ENCODE results near the gene ERAP2. TPM values are rescaled to one million over a fixed set of nuclear protein-coding genes. Genes with fewer than 3 reads are reported as not detected.

Gene ERAP2
- total and polyA plus RNA-seq, 10 of the 15 experiments (the other 5 are each of a cell fraction or from before 2014, with no cell fraction given): 4.0 to 28.7 (median 11.7) TPM

- peak; percentile 65 for TF ChIP-seq MEF2A (IDR thresholded peaks at IDR 0.05; ENCODE audit: insufficient read depth, low read depth, low read length)
- no peak for TF ChIP-seq MYB (IDR thresholded peaks at IDR 0.05; ENCODE audit: borderline replicate concordance, low read depth, low read length)
- no peak for TF ChIP-seq STAT1 (conservative IDR thresholded peaks at IDR 0.05)
- peak; percentile 93 for TF ChIP-seq MTA2 (IDR thresholded peaks at IDR 0.05; ENCODE audit: low read depth)
- no peak for TF ChIP-seq TBL1XR1 (IDR thresholded peaks at IDR 0.05; ENCODE audit: low read depth, low read length)
- TF ChIP-seq ZNF24 (IDR thresholded peaks at IDR 0.05): peak; percentile 64
- 0 out of 2 replicates have a peak, but pooled peaks have one; percentile 7 for TF ChIP-seq PRDM15 (CRISPR knock-in tag; IDR thresholded peaks at IDR 0.05)
- TF ChIP-seq RFX5 (IDR thresholded peaks at IDR 0.05; ENCODE audit: low read depth, low read length): no peak
- peak; percentile 81 for TF ChIP-seq PKNOX1 (IDR thresholded peaks at IDR 0.05)
- TF ChIP-seq SPI1 (IDR thresholded peaks at IDR 0.05; ENCODE audit: borderline replicate concordance, insufficient read depth, low read depth, low read length): peak; percentile 99
- TF ChIP-seq POU2F2 (IDR thresholded peaks at IDR 0.05; ENCODE audit: borderline replicate concordance, low read depth, low read length): peak; percentile 60
- no peak for TF ChIP-seq KDM1A (IDR thresholded peaks at IDR 0.05; ENCODE audit: borderline replicate concordance)
- TF ChIP-seq POLR2AphosphoS2 (IDR thresholded peaks at IDR 0.05; ENCODE audit: low read depth, low read length): no peak
- peak; percentile 81 to 82 for TF ChIP-seq BHLHE40 (IDR thresholded peaks at IDR 0.05; ENCODE audit: borderline replicate concordance in 1 of 2, low read depth in 2 of 2, low read length in 1 of 2)
- no peak for TF ChIP-seq CTCF (IDR thresholded peaks at IDR 0.05 in 2 of 3, conservative IDR thresholded peaks at IDR 0.05 in 1 of 3; ENCODE audit: control insufficient read depth in 2 of 3, extremely low read depth in 1 of 3, insufficient read depth in 1 of 3, low read depth in 3 of 3, low read length in 3 of 3)
- TF ChIP-seq NR2F1 (conservative IDR thresholded peaks at IDR 0.05): peak; percentile 81
- TF ChIP-seq BRCA1 (IDR thresholded peaks at IDR 0.05; ENCODE audit: low read depth, low read length): no peak
- TF ChIP-seq WRNIP1 (IDR thresholded peaks at IDR 0.05; ENCODE audit: borderline replicate concordance, low read depth, low read length): no peak
- TF ChIP-seq NR2C2 (IDR thresholded peaks at IDR 0.05; ENCODE audit: borderline replicate concordance, control insufficient read depth, insufficient read length, low read depth): no peak
- peak; percentile 58; the same call in 1 of the 2 replicates for TF ChIP-seq PML (IDR thresholded peaks at IDR 0.05; ENCODE audit: low read length)
- TF ChIP-seq EGR1 (IDR thresholded peaks at IDR 0.05; ENCODE audit: borderline replicate concordance in 1 of 2, low read depth in 2 of 2, low read length in 2 of 2): peak in 1 of 2 experiments; percentile 85; a peak in 2 of 3 replicates
- no peak for TF ChIP-seq STAT3 (IDR thresholded peaks at IDR 0.05; ENCODE audit: low read depth, low read length)
These were observed 9.4 kb downstream of the ERAP2 start (continued) for GRCh38 chr5:96885518-96886338.

Data from GM12878 (cell line).